ENCODE results near the gene LRRC41.
"Not testable (repeated sequence)": the region's sequence is repeated elsewhere in the genome, so short reads cannot be mapped to it uniquely, and the experiment has no call there.

The LRRC41 gene

GRCh38 chr1:46319301-46319700 is 15.9 kb upstream of the LRRC41 start:
- not testable (repeated sequence) for H3K9me3 ChIP-seq (replicated peaks; ENCODE audit: low read length); H3K4me2 ChIP-seq (ENCODE audit: low read length); H3K27me3 ChIP-seq (ENCODE audit: control insufficient read depth, insufficient read depth, low read length); H3K4me3 ChIP-seq (ENCODE audit: low read length); H3K9ac ChIP-seq (ENCODE audit: low read depth, low read length)
- Histone ChIP-seq H3K4me1 (ENCODE audit: control insufficient read depth, insufficient read depth, low read length) (peaks cover 11% of the 10 kb centered on the region), H3K36me3 (ENCODE audit: insufficient read depth, low read length) (peaks cover 14% of the 10 kb centered on the region)

GRCh38 chr1:46317323-46317722 is 13.9 kb upstream of the LRRC41 start:
- Histone ChIP-seq H3K4me1 (ENCODE audit: control insufficient read depth, insufficient read depth, low read length) (peaks cover 11% of the 10 kb centered on the region), H3K4me3 (ENCODE audit: low read length) (no peak overlapping the region), H3K9ac (ENCODE audit: low read depth, low read length) (no peak overlapping the region), H3K36me3 (ENCODE audit: insufficient read depth, low read length) (peaks cover 26% of the 10 kb centered on the region), H3K4me2 (ENCODE audit: low read length) (no peak overlapping the region), H3K27me3 (ENCODE audit: control insufficient read depth, insufficient read depth, low read length) (no peaks in the 10 kb centered on the region), H3K9me3 (replicated peaks; ENCODE audit: low read length) (no peaks in the 10 kb centered on the region)

- no peak overlapping the region for H3K4me3 ChIP-seq (ENCODE audit: low read length)
- H3K36me3 ChIP-seq (ENCODE audit: insufficient read depth, low read length), result peaks cover 33% of the 10 kb centered on the region
- H3K9ac ChIP-seq (ENCODE audit: low read depth, low read length), result no peak overlapping the region
- H3K27me3 ChIP-seq (ENCODE audit: control insufficient read depth, insufficient read depth, low read length), result no peaks in the 10 kb centered on the region
- H3K4me1 ChIP-seq (ENCODE audit: control insufficient read depth, insufficient read depth, low read length), result peaks cover 11% of the 10 kb centered on the region
- no peak overlapping the region for H3K4me2 ChIP-seq (ENCODE audit: low read length)
- H3K9me3 ChIP-seq (replicated peaks; ENCODE audit: low read length), result no peaks in the 10 kb centered on the region
These were observed 12.4 kb upstream of the LRRC41 start for GRCh38 chr1:46315669-46316403.

- Histone ChIP-seq H3K4me2 (ENCODE audit: low read length) (no peak overlapping the region), H3K36me3 (ENCODE audit: insufficient read depth, low read length) (peaks cover 46% of the 10 kb centered on the region), H3K9me3 (replicated peaks; ENCODE audit: low read length) (no peaks in the 10 kb centered on the region), H3K27me3 (ENCODE audit: control insufficient read depth, insufficient read depth, low read length) (no peaks in the 10 kb centered on the region), H3K4me1 (ENCODE audit: control insufficient read depth, insufficient read depth, low read length) (peaks cover 11% of the 10 kb centered on the region), H3K9ac (ENCODE audit: low read depth, low read length) (no peak overlapping the region), H3K4me3 (ENCODE audit: low read length) (no peak overlapping the region)
These were observed 6.9 kb upstream of the LRRC41 start for GRCh38 chr1:46310321-46310720.

GRCh38 chr1:46309401-46310159 is 6.2 kb upstream of the LRRC41 start:
- no peaks in the 10 kb centered on the region for H3K9me3 ChIP-seq (replicated peaks; ENCODE audit: low read length)
- no peak overlapping the region for H3K9ac ChIP-seq (ENCODE audit: low read depth, low read length)
- H3K4me1 ChIP-seq (ENCODE audit: control insufficient read depth, insufficient read depth, low read length), result peaks cover 9% of the 10 kb centered on the region
- H3K4me3 ChIP-seq (ENCODE audit: low read length), result no peak overlapping the region
- no peaks in the 10 kb centered on the region for H3K27me3 ChIP-seq (ENCODE audit: control insufficient read depth, insufficient read depth, low read length)
- no peak overlapping the region for H3K4me2 ChIP-seq (ENCODE audit: low read length)
- H3K36me3 ChIP-seq (ENCODE audit: insufficient read depth, low read length), result peaks cover 42% of the 10 kb centered on the region

GRCh38 chr1:46306159-46306530 is 2.7 kb upstream of the LRRC41 start:
- Histone ChIP-seq H3K9ac (ENCODE audit: low read depth, low read length) (no peak overlapping the region), H3K36me3 (ENCODE audit: insufficient read depth, low read length) (peaks cover 20% of the 10 kb centered on the region), H3K4me2 (ENCODE audit: low read length) (no peak overlapping the region), H3K27me3 (ENCODE audit: control insufficient read depth, insufficient read depth, low read length) (no peaks in the 10 kb centered on the region), H3K4me1 (ENCODE audit: control insufficient read depth, insufficient read depth, low read length) (peaks cover 12% of the 10 kb centered on the region), H3K4me3 (ENCODE audit: low read length) (no peak overlapping the region), H3K9me3 (replicated peaks; ENCODE audit: low read length) (no peaks in the 10 kb centered on the region)

GRCh38 chr1:46303872-46304326 is 483 bp upstream of the LRRC41 start:
- H3K27me3 ChIP-seq (ENCODE audit: control insufficient read depth, insufficient read depth, low read length), result no peaks in the 10 kb centered on the region
- peaks cover 9% of the 10 kb centered on the region for H3K36me3 ChIP-seq (ENCODE audit: insufficient read depth, low read length)
- H3K4me1 ChIP-seq (ENCODE audit: control insufficient read depth, insufficient read depth, low read length), result peaks cover 23% of the 10 kb centered on the region
- H3K9me3 ChIP-seq (replicated peaks; ENCODE audit: low read length), result no peaks in the 10 kb centered on the region
- H3K9ac ChIP-seq (ENCODE audit: low read depth, low read length), result peak overlapping the region; percentile 100
- H3K4me2 ChIP-seq (ENCODE audit: low read length), result peak overlapping the region; percentile 85
- H3K4me3 ChIP-seq (ENCODE audit: low read length), result peak overlapping the region; percentile 84

- Histone ChIP-seq H3K36me3 (ENCODE audit: insufficient read depth, low read length) (peaks cover 9% of the 10 kb centered on the region), H3K4me1 (ENCODE audit: control insufficient read depth, insufficient read depth, low read length) (peaks cover 23% of the 10 kb centered on the region), H3K4me3 (ENCODE audit: low read length) (peak overlapping the region; percentile 84), H3K9ac (ENCODE audit: low read depth, low read length) (peak overlapping the region; percentile 100), H3K4me2 (ENCODE audit: low read length) (peak overlapping the region; percentile 94), H3K27me3 (ENCODE audit: control insufficient read depth, insufficient read depth, low read length) (no peaks in the 10 kb centered on the region), H3K9me3 (replicated peaks; ENCODE audit: low read length) (no peaks in the 10 kb centered on the region)
These were observed 777 bp downstream of the LRRC41 start for GRCh38 chr1:46302641-46303037.

- H3K36me3 ChIP-seq (ENCODE audit: insufficient read depth, low read length), result peaks cover 9% of the 10 kb centered on the region
- peak overlapping the region; percentile 84 for H3K4me3 ChIP-seq (ENCODE audit: low read length)
- H3K9me3 ChIP-seq (replicated peaks; ENCODE audit: low read length), result no peaks in the 10 kb centered on the region
- no peaks in the 10 kb centered on the region for H3K27me3 ChIP-seq (ENCODE audit: control insufficient read depth, insufficient read depth, low read length)
- peak overlapping the region; percentile 100 for H3K9ac ChIP-seq (ENCODE audit: low read depth, low read length)
- H3K4me1 ChIP-seq (ENCODE audit: control insufficient read depth, insufficient read depth, low read length), result peaks cover 19% of the 10 kb centered on the region
- peak overlapping the region; percentile 94 for H3K4me2 ChIP-seq (ENCODE audit: low read length)
These were observed 1.4 kb downstream of the LRRC41 start for GRCh38 chr1:46301808-46302640.

- H3K36me3 ChIP-seq (ENCODE audit: insufficient read depth, low read length), result peaks cover 15% of the 10 kb centered on the region
These were observed 2.0 kb downstream of the LRRC41 start for GRCh38 chr1:46301406-46301807.

More at GRCh38 chr1:46301406-46301807, 2.0 kb downstream of the LRRC41 start:
- H3K4me3 ChIP-seq (ENCODE audit: low read length), result peak overlapping the region; percentile 84
- H3K27me3 ChIP-seq (ENCODE audit: control insufficient read depth, insufficient read depth, low read length), result no peaks in the 10 kb centered on the region
- H3K9ac ChIP-seq (ENCODE audit: low read depth, low read length), result peak overlapping the region; percentile 100
- peak overlapping the region; percentile 94 for H3K4me2 ChIP-seq (ENCODE audit: low read length)
- H3K4me1 ChIP-seq (ENCODE audit: control insufficient read depth, insufficient read depth, low read length), result peaks cover 19% of the 10 kb centered on the region
- no peaks in the 10 kb centered on the region for H3K9me3 ChIP-seq (replicated peaks; ENCODE audit: low read length)

Data from skeletal muscle satellite cell (primary cell).